GM21786 (cell line): ENCODE measurements around the gene TOX3.

Experiments used
- ATAC-seq: cut with Tn5 transposase; IDR thresholded peaks from one replicate; pipeline ENCODE4 v1.9.1; 2021; ENCODE audit not compliant: unreplicated experiment

Gene TOX3

GRCh38 chr16:52496051-52496876 is 50.7 kb downstream of the TOX3 start:
- ATAC-seq: no peak

GRCh38 chr16:52494621-52495020 is 52.3 kb downstream of the TOX3 start:
- ATAC-seq: no peak

- ATAC-seq: no peak
Measured at GRCh38 chr16:52494145-52494544, 52.8 kb downstream of the TOX3 start.

- ATAC-seq: peak; percentile 95
Measured at GRCh38 chr16:52492789-52493357, 54.1 kb downstream of the TOX3 start.

GRCh38 chr16:52491216-52491615 is 55.7 kb downstream of the TOX3 start:
- no peak for ATAC-seq

- ATAC-seq: no peak
Measured at GRCh38 chr16:52489894-52490293, 57.0 kb downstream of the TOX3 start.

- no peak for ATAC-seq
Measured at GRCh38 chr16:52488837-52489289, 58.1 kb downstream of the TOX3 start.

GRCh38 chr16:52487849-52488457 is 59.0 kb downstream of the TOX3 start:
- ATAC-seq: no peak

GRCh38 chr16:52480237-52480636 is 66.7 kb downstream of the TOX3 start:
- ATAC-seq: no peak

- ATAC-seq: no peak
Measured at GRCh38 chr16:52476111-52476510, 70.8 kb downstream of the TOX3 start.

- no peak for ATAC-seq
Measured at GRCh38 chr16:52474679-52475078, 72.3 kb downstream of the TOX3 start.

GRCh38 chr16:52473096-52473495 is 73.8 kb downstream of the TOX3 start:
- no peak for ATAC-seq

GRCh38 chr16:52471650-52472370 is 75.1 kb downstream of the TOX3 start:
- no peak for ATAC-seq

- ATAC-seq: no peak
Measured at GRCh38 chr16:52470585-52470984, 76.4 kb downstream of the TOX3 start.

GRCh38 chr16:52469775-52470174 is 77.2 kb downstream of the TOX3 start:
- ATAC-seq: no peak

- no peak for ATAC-seq
Measured at GRCh38 chr16:52469091-52469490, 77.9 kb downstream of the TOX3 start.

GRCh38 chr16:52467753-52468152 is 79.2 kb downstream of the TOX3 start:
- ATAC-seq: no peak

- no peak for ATAC-seq
Measured at GRCh38 chr16:52466994-52467393, 79.9 kb downstream of the TOX3 start.

- ATAC-seq: no peak
Measured at GRCh38 chr16:52465711-52466267, 81.2 kb downstream of the TOX3 start.

- no peak for ATAC-seq
Measured at GRCh38 chr16:52463904-52464303, 83.0 kb downstream of the TOX3 start.

GRCh38 chr16:52462816-52463215 is 84.1 kb downstream of the TOX3 start:
- no peak for ATAC-seq
